K562 (cell line): ENCODE results near the gene EMP2. TPM values are rescaled to one million over a fixed set of nuclear protein-coding genes. Genes with fewer than 3 reads are reported as not detected.
A peak's percentile ranks its signal among the peaks of the same experiment; 100 is the strongest.

Source experiments
- CBFA2T3 ChIP-seq: fragments of 450-650 bp; IDR thresholded peaks from 2 replicates; pipeline ENCODE4 v1.6.1; 2017
- E2F1 ChIP-seq: sonication (generic); formaldehyde crosslinking; IDR thresholded peaks from 2 replicates; pipeline ENCODE4 v1.8.1; 2023; ENCODE audit warnings: mild to moderate bottlenecking, missing genetic modification reagents, moderate library complexity
- E4F1 ChIP-seq: fragments of 250-450 bp; sonication (Bioruptor Pico); IDR thresholded peaks from 2 replicates; pipeline ENCODE4 v1.5.0; 2021; ENCODE audit warnings: mild to moderate bottlenecking, borderline replicate concordance
- GATAD2A ChIP-seq: fragments of 450-650 bp; IDR thresholded peaks from 2 replicates; pipeline ENCODE4 v1.6.1; 2017
- MTA2 ChIP-seq: fragments of 450-650 bp; IDR thresholded peaks from 2 replicates; pipeline ENCODE4 v1.6.1; 2016; ENCODE audit warnings: low read depth
- NBN ChIP-seq: fragments of 450-650 bp; IDR thresholded peaks from 2 replicates; pipeline ENCODE4 v1.6.1; 2016; ENCODE audit warnings: low read depth, mild to moderate bottlenecking
- NCOA2 ChIP-seq, 2 experiments: fragments of 450-650 bp; IDR thresholded peaks; 2 replicates each; pipeline ENCODE4 v1.6.1; 2018; ENCODE audit warnings: mild to moderate bottlenecking in 2 of 2, moderate library complexity in 1 of 2; ENCODE audit not compliant: partially characterized antibody in 2 of 2
- NFRKB ChIP-seq: fragments of 450-650 bp; IDR thresholded peaks from 2 replicates; pipeline ENCODE4 v1.6.1; 2016; ENCODE audit warnings: low read depth
- NR3C1 ChIP-seq: sonication (generic); formaldehyde crosslinking; IDR thresholded peaks from 2 replicates; pipeline ENCODE4 v1.8.1; 2022; ENCODE audit warnings: missing genetic modification reagents
- PHF21A ChIP-seq: fragments of 450-650 bp; IDR thresholded peaks from 2 replicates; pipeline ENCODE4 v1.6.1; 2017; ENCODE audit warnings: low read depth, borderline replicate concordance
- POLR2H ChIP-seq: IDR thresholded peaks from 2 replicates; pipeline ENCODE4 v1.6.1; 2016; ENCODE audit warnings: missing genetic modification characterization, low read depth, mild to moderate bottlenecking, control low read depth, missing compliant biosample characterization, moderate library complexity
- RBM25 ChIP-seq: fragments of 200-400 bp; formaldehyde crosslinking; IDR thresholded peaks from 2 replicates; pipeline ENCODE4 v1.6.1; 2018; ENCODE audit warnings: low read length, low read depth, moderate library complexity; ENCODE audit not compliant: severe bottlenecking
- REST ChIP-seq, 2 experiments: fragments of 450-650 bp; formaldehyde crosslinking in 1 of 2; IDR thresholded peaks; 2 replicates each; pipeline versions ENCODE4 v1.4.0 to v1.6.1; 2014 to 2020; ENCODE audit warnings: mild to moderate bottlenecking in 2 of 2, borderline replicate concordance in 1 of 2, low read depth in 1 of 2
- SMAD3 ChIP-seq: fragments of 450-650 bp; formaldehyde crosslinking; conservative IDR thresholded peaks from 2 replicates; pipeline ENCODE4 v1.4.0; 2020; ENCODE audit warnings: mild to moderate bottlenecking
- SMARCB1 ChIP-seq: IDR thresholded peaks from 2 replicates; pipeline ENCODE4 v1.6.1; 2011; ENCODE audit warnings: improper control_type of control experiment, low read depth; ENCODE audit not compliant: insufficient read length
- TBL1XR1 ChIP-seq, 2 experiments: IDR thresholded peaks; 2 replicates each; pipeline ENCODE4 v1.6.1; 2012; ENCODE audit warnings: improper control_type of control experiment in 2 of 2, low read length in 2 of 2, mild to moderate bottlenecking in 1 of 2
- ZNF165 ChIP-seq: fragments of 250-450 bp; sonication (Bioruptor Pico); IDR thresholded peaks from 2 replicates; pipeline ENCODE4 v1.4.0; 2020; ENCODE audit warnings: borderline replicate concordance
- ZSCAN32 ChIP-seq: fragments of 450-650 bp; formaldehyde crosslinking; IDR thresholded peaks from 2 replicates; pipeline ENCODE4 v1.4.0; 2020; ENCODE audit warnings: mild to moderate bottlenecking, moderate library complexity
- polyA plus RNA-seq, 8 experiments: library from polyadenylated mRNA; depleted of rRNA in 4 of 8; stranded (reverse) in 5 of 8; unstranded in 3 of 8; fragments of >200 nt; fragmentation: Nextera tagmentation in 2 of 8; fragmentation: Illumina TruSeq in 1 of 8; extraction: Ambion mirVana in 2 of 8; extraction: Trizol in 1 of 8; gene quantifications; 2 replicates each; pipeline versions ENCODE4 v1.2.1 to v1.2.3, GENCODE V29; 2011 to 2014; ENCODE audit warnings: inconsistent platforms in 1 of 8, missing spikeins in 1 of 8
- total RNA-seq, 7 experiments: library from RNA; depleted of rRNA in 6 of 7; stranded (reverse); fragments of >200 nt in 6 of 7; fragmentation: Illumina TruSeq in 2 of 7; extraction: Trizol in 2 of 7; gene quantifications; 2 replicates each; pipeline versions ENCODE4 v1.2.1 to v1.2.3, GENCODE V29; 2011 to 2021; ENCODE audit warnings: low replicate concordance in 1 of 7

Gene EMP2
- total and polyA plus RNA-seq, 9 of the 15 experiments (the other 6 are each of a cell fraction or from before 2014, with no cell fraction given) = 0.73 to 6.2 (median 3.1) TPM

GRCh38 chr16:10501016-10501607, 79.3 kb downstream of the EMP2 start (continued):
- TF ChIP-seq SMARCB1 (no peak), CBFA2T3 (peak; percentile 96), E2F1 (CRISPR knock-in tag) (no peak), E4F1 (CRISPR knock-in tag) (no peak), ZSCAN32 (CRISPR knock-in tag) (no peak), NR3C1 (CRISPR knock-in tag) (no peak), TBL1XR1 (IDR thresholded peaks at IDR 0.05; ENCODE audit: low read length in 2 of 2) (peak; percentile 45 to 75; a peak in 3 of 4 replicates), ZNF165 (CRISPR knock-in tag) (no peak), NFRKB (no peak), RBM25 (no peak), POLR2H (tag) (no peak), NCOA2 (IDR thresholded peaks at IDR 0.05; ENCODE audit: partially characterized antibody in 2 of 2) (no peak), SMAD3 (CRISPR knock-in tag) (no peak), NBN (no peak; the same call in 1 of the 2 replicates), MTA2 (peak; percentile 59; the same call in 1 of the 2 replicates), REST (IDR thresholded peaks at IDR 0.05; ENCODE audit: borderline replicate concordance) (0 out of 2 replicates have a peak, but pooled peaks have one; percentile 14), REST (CRISPR knock-in tag; IDR thresholded peaks at IDR 0.05; ENCODE audit: low read depth) (no peak), PHF21A (peak; percentile 36; the same call in 1 of the 2 replicates), GATAD2A (no peak)
